Measurements from ENCODE around the gene PLAU.

DNA sequence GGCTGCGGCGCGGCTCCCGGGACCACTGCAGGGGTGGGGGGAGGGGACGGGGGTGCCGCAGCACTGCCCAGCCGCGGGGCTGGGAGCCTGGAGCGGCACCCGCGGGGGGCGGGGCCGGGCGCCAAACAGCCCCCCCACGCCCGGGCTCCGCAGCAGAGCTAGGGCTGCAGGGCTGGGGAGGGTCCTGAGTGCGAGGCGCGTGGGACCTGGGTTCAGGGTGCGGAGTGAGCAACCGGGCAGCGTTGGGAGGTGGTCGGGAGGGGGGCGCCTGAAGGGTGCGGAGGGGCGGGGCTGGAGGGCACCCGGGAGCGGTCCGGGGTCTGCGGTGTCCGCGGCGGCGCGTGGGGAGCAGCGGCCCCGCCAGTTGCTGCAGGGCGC lies 37.1 kb upstream of the PLAU start:
- TF ChIP-seq, protein P1, sequence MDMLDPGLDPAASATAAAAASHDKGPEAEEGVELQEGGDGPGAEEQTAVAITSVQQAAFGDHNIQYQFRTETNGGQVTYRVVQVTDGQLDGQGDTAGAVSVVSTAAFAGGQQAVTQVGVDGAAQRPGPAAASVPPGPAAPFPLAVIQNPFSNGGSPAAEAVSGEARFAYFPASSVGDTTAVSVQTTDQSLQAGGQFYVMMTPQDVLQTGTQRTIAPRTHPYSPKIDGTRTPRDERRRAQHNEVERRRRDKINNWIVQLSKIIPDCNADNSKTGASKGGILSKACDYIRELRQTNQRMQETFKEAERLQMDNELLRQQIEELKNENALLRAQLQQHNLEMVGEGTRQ (CRISPR knock-in tag; IDR thresholded peaks at IDR 0.05) = no peak
- TF ChIP-seq ZBTB11 (CRISPR knock-in tag; IDR thresholded peaks at IDR 0.05) = no peak
- TF ChIP-seq TBL1XR1 (IDR thresholded peaks at IDR 0.05; ENCODE audit: low read length in 2 of 2) = no peak
- TF ChIP-seq THAP7 (CRISPR knock-in tag; IDR thresholded peaks at IDR 0.05) = no peak
- TF ChIP-seq JUND (IDR thresholded peaks at IDR 0.05; ENCODE audit: borderline replicate concordance, low read depth, low read length) = no peak
- TF ChIP-seq JUND (tag; IDR thresholded peaks at IDR 0.05; ENCODE audit: borderline replicate concordance, low read depth, low read length) = no peak
- no peak for TF ChIP-seq KDM1A (IDR thresholded peaks at IDR 0.05)
- TF ChIP-seq, protein P2, sequence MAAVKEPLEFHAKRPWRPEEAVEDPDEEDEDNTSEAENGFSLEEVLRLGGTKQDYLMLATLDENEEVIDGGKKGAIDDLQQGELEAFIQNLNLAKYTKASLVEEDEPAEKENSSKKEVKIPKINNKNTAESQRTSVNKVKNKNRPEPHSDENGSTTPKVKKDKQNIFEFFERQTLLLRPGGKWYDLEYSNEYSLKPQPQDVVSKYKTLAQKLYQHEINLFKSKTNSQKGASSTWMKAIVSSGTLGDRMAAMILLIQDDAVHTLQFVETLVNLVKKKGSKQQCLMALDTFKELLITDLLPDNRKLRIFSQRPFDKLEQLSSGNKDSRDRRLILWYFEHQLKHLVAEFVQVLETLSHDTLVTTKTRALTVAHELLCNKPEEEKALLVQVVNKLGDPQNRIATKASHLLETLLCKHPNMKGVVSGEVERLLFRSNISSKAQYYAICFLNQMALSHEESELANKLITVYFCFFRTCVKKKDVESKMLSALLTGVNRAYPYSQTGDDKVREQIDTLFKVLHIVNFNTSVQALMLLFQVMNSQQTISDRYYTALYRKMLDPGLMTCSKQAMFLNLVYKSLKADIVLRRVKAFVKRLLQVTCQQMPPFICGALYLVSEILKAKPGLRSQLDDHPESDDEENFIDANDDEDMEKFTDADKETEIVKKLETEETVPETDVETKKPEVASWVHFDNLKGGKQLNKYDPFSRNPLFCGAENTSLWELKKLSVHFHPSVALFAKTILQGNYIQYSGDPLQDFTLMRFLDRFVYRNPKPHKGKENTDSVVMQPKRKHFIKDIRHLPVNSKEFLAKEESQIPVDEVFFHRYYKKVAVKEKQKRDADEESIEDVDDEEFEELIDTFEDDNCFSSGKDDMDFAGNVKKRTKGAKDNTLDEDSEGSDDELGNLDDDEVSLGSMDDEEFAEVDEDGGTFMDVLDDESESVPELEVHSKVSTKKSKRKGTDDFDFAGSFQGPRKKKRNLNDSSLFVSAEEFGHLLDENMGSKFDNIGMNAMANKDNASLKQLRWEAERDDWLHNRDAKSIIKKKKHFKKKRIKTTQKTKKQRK (IDR thresholded peaks at IDR 0.05; ENCODE audit: borderline replicate concordance, low read depth, low read length) = no peak
- no peak for TF ChIP-seq POLR2B (IDR thresholded peaks at IDR 0.05; ENCODE audit: low read depth, partially characterized antibody)
- TF ChIP-seq SMAD3 (CRISPR knock-in tag; conservative IDR thresholded peaks at IDR 0.05) = no peak
- no peak for TF ChIP-seq ZFP30 (CRISPR knock-in tag; IDR thresholded peaks at IDR 0.05; ENCODE audit: borderline replicate concordance)
- TF ChIP-seq POLR2A (conservative IDR thresholded peaks at IDR 0.05) = no peak
- TF ChIP-seq KAT7 (CRISPR knock-in tag; IDR thresholded peaks at IDR 0.05; ENCODE audit: borderline replicate concordance) = no peak

Measured in K562 (cell line).